Suppressor macrophage treated with lipopolysaccharide for 4 hours (primary cell): ENCODE results near the gene GCLC.
"Not testable (repeated sequence)": the region's sequence is repeated elsewhere in the genome, so short reads cannot be mapped to it uniquely, and the experiment has no call there.

Experiments
- DNase-seq: peaks from one replicate; pipeline ENCODE4 v3.0.0-alpha.2; 2020

GCLC gene

DNA sequence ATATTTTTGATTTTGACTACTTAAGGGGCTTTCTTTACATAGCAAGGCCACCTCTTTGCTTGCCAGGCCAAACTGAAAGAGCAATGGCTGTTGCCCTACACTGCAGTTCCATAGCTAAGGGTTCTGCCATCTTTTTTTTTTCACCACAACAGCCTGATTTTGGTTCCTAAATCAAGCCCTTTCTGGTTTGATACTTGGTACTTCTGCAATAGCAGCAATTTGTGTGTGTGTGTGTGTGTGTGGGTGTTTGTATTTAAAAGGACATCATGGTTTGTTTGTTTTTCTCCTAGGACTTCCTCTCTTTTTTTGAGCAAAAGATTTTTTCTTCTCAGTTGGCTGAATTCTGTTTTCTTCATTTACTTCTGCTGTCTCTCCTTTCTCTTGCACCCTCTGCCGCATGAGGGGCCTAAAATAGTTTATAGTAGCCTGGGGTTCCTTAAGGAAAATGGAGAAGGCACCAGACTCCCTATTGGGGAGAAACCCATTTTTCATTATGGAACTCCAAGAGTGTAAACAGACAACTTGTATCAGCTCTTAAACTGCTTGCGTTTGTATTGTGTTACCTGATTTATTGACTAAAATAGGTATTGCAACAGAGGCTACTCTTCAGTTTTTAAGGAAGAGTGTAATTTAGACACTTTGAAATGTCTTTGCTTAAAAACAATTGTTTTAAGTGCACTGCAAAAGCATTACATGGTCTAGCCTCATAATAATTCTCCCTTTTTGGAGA lies 12.2 kb upstream of the GCLC start:
- DNase-seq: peak; percentile 61

- not testable (repeated sequence) for DNase-seq
Observed at GRCh38 chr6:53553600-53553999, 8.7 kb upstream of the GCLC start.

DNA sequence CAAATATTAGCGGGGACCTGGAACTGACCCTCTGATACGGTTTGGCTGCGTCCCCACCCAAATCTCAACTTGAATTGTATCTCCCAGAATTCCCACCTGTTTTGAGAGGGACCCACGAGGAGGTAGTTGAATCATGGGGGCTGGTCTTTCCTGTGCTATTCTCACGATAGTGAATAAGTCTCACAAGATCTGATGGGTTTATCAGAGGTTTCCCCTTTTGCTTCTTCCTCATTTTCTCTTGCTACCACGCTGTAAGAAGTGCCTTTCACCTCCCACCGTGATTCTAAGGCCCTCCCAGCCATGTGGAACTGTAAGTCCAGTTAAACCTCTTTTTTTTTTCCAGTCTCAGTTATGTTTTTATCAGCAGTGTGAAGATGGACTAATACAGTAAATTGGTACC lies 6.8 kb upstream of the GCLC start:
- DNase-seq: peak; percentile 79

DNA sequence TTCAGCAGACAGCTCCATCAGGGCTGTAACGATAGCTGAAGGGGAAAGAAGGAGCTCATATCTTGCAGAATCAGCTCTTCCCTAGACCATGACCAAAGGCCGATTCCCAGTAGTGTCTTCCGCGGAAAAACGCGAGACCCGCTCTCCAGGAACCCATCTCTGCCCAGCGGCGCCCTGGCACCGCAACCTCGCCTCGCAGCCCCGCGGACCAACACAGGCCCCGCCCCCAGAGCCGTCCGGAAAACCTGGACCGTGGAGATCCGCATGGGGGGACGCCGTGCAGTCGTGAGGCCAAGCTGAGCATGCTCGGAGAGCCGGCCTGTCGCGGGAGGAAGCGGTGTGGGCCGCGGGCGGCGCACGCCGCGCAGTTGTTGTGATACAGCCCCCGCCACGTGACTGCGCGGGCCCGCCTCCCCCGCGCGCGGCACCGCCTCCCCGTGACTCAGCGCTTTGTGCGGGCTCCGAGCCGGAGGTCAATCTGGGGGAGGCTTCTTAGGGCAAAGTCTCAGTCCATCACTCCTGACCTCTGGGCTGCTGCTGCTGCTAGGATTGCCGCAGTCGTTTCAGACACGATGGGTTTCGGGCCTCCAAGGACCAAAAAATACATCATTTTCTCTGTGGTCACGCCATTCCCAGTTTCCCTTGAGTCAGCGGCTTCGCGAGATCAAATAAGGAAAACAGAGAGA lies 3.1 kb upstream of the GCLC start:
- peak; percentile 97 for DNase-seq

GRCh38 chr6:53547166-53547810 lies 2.4 kb upstream of the GCLC start:
- no peak for DNase-seq

DNA sequence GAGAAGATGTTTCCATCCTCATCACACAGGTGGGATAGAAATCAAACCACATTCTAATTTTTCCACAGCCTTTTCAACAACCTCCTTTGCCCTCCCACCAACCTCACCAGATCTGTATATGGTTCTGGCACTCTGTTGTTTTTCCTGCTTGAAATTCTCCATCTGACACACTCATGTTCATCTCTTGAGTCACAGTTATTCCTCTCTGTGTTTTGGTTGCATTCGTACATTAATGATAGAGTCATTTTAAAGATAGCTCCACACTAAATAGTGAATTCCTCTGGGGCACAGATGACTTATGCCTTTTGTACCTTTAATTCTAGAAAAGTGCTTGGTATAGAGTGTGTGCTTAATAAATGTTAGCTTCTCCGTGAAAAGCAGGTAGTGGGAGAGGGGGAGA lies 1.4 kb upstream of the GCLC start:
- DNase-seq: no peak

DNA sequence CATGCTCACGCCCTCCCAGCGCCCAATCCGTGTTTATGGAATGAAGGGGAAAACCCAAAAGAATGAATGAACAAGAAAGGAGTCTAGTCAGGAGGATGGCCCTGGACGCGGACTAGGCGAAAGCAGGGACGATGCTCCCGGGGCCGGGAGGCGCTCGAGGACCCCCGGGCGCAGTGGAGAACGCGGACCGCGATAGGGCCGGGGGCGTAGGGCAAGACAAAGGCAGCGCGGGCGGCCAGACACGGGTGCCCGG lies 758 bp downstream of the GCLC start:
- DNase-seq: no peak

- no peak for DNase-seq
Observed at GRCh38 chr6:53543359-53544216, 1.3 kb downstream of the GCLC start.

GRCh38 chr6:53541900-53542299 lies 3.0 kb downstream of the GCLC start:
- no peak for DNase-seq

DNA sequence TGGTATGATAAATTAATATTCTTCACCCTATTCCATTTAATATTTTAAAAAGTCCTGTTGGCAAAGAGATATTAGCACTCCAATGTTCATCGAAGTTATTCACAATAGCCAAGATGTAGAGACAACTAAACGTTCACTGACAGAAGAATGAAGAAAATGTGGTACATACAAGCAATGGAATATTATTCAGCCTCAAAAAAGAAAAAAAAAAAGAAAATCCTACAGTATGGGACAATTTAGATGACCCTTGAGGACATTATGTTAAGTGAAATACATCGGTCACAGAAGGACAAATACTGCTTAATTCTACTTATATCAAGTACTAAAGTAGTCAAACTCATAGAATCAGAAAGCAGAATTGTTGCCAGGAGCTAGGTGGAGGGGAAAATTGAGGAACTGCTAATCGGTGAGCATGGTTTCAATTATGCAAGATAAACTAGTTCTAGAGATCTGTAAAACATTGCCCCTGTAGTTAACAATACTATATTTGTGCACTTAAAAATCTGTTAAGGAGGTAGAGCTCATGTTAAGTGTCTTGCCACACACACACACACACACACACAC lies 4.7 kb downstream of the GCLC start:
- no peak for DNase-seq

DNA sequence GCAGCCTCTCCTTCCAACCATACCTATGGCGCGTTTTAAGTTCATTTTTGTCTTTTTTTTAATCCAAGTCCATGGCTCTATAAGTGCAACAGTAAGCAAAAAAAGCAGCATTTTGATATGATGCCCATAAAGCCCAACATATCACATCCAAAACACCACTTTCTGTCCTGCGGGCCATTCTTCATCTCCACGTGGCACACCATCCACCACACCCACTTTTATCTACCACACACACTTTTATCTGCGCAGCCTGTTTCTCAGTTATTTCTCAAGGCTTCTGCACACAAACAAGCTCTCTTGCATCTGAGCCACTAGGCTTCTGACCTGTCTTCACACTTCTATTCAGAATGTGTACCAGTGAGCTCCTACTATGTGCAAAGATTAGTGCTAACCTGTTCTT lies 5.3 kb downstream of the GCLC start:
- DNase-seq: no peak

GRCh38 chr6:53536561-53536960 lies 8.3 kb downstream of the GCLC start:
- DNase-seq: no peak

GRCh38 chr6:53532942-53533341 lies 12.0 kb downstream of the GCLC start:
- no peak for DNase-seq

DNA sequence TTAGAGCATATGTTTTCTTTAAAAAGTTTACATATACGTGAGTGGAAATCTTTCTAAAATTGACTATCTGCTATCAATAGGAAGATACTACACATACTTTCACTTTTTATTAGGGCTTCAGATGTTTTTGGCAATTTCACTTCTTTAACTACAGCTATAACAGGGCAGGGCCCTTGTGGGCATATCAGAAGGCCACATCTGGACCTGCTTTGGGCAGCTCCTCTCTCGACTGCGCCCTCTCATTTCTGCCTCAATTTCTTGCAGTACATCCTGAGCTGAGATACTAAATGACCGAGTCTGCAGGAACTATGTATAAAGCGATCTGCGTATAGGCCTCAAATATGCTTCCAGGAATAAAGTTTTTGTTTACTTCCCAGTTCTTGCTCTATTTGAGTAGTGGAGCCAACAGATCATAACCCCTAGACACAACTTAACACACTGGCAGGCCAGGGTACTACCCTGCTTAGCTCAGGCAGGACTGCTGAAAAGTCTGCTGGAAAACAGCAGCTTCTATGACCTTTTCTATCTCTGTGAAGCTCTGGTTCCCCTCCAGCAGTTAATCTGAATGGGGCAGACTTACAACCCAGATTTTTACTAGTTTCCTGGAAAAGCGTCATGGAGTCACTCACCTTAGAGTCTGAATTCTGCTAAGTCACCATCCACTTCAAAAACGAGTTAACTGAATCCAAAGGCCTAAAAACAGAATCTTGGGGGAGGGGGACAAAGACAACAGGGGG lies 12.7 kb downstream of the GCLC start:
- DNase-seq: no peak

- no peak for DNase-seq
Observed at GRCh38 chr6:53530780-53531386, 14.0 kb downstream of the GCLC start.

DNA sequence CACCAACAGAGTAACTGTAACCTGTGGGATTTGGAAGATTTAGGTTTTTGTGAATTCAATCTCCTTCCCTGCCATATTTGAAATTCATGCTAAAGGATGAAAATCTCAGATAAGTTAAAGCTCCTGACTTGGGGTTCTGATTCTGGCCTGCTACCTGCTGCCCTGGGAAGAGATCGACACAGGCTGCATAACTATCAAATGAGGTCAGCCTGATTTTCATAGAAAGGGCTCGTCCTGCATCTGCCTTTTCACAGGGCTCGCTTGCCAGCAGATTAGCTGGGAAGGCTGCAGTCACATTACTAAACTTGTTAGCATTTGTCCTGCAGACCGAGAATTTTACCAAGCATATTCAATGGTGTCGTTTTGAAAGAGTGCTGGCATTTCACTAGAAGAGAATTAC lies 14.6 kb downstream of the GCLC start:
- DNase-seq: no peak

GRCh38 chr6:53529324-53530036 lies 15.4 kb downstream of the GCLC start:
- DNase-seq: no peak

DNA sequence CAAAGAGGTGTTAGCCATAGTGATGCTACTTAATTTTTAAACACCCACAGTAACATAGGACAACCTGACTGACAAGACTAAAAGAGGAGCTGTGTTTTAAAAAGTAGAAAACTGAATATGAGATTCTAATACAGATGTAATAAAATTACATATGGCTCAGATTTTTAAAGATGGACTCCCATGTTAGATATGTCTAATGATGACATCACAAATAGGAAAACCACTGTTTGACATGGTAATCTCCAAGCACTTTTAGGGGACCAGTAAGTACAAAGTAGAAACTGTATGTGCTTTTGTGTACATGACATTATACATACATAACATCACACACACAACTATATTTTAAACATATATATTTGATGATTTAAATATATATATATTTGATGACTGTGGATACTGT lies 16.8 kb downstream of the GCLC start:
- no peak for DNase-seq

GRCh38 chr6:53527249-53527765 lies 17.6 kb downstream of the GCLC start:
- no peak for DNase-seq

- DNase-seq: no peak
Observed at GRCh38 chr6:53526000-53526399, 18.9 kb downstream of the GCLC start.

GRCh38 chr6:53524455-53524815 lies 20.5 kb downstream of the GCLC start:
- no peak for DNase-seq
